Retinal pigment epithelial cell (primary cell): ENCODE measurements around the gene RAB11FIP4.

Experiments used
- DNase-seq: peaks from one replicate; pipeline ENCODE4 v3.0.0-alpha.2; 2010; ENCODE audit warnings: low read depth
- H3K4me3 ChIP-seq: 2 replicates; pipeline ENCODE4 v1.5.1; 2011; ENCODE audit warnings: mild to moderate bottlenecking, low read length, control low read depth, moderate library complexity
- TF ChIP-seq, protein P1 (sequence below): conservative IDR thresholded peaks from 2 replicates; pipeline ENCODE4 v1.5.1; 2011; ENCODE audit warnings: low read depth, low read length, control low read depth, inconsistent platforms

RAB11FIP4 gene

DNA sequence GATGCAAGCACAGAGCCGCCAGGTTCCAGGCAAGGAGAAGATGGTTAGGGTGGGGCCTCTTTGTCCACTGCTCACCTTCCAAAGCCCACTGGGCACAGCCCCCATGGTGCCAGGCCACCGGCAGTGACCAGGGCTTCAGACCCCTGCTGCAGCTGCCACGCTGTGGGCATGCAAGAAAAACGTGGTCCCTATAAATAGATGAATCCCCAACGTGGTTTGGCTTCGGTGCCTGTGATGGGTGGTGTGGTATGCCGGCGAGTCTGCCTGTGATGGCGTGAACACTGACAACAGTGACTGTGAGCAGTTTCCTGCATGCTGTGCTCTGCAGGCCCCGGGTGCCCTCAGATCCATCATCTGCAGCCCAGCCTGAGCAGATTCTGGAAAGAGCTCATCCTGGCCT lies 36.6 kb downstream of the RAB11FIP4 start:
- H3K4me3 ChIP-seq: no peak overlapping the region
- TF ChIP-seq, protein P1, sequence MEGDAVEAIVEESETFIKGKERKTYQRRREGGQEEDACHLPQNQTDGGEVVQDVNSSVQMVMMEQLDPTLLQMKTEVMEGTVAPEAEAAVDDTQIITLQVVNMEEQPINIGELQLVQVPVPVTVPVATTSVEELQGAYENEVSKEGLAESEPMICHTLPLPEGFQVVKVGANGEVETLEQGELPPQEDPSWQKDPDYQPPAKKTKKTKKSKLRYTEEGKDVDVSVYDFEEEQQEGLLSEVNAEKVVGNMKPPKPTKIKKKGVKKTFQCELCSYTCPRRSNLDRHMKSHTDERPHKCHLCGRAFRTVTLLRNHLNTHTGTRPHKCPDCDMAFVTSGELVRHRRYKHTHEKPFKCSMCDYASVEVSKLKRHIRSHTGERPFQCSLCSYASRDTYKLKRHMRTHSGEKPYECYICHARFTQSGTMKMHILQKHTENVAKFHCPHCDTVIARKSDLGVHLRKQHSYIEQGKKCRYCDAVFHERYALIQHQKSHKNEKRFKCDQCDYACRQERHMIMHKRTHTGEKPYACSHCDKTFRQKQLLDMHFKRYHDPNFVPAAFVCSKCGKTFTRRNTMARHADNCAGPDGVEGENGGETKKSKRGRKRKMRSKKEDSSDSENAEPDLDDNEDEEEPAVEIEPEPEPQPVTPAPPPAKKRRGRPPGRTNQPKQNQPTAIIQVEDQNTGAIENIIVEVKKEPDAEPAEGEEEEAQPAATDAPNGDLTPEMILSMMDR: no peak
- no peak for DNase-seq

GRCh38 chr17:31428512-31428911 lies 37.0 kb downstream of the RAB11FIP4 start:
- H3K4me3 ChIP-seq: no peak overlapping the region
- TF ChIP-seq, protein P1: no peak
- no peak for DNase-seq

DNA sequence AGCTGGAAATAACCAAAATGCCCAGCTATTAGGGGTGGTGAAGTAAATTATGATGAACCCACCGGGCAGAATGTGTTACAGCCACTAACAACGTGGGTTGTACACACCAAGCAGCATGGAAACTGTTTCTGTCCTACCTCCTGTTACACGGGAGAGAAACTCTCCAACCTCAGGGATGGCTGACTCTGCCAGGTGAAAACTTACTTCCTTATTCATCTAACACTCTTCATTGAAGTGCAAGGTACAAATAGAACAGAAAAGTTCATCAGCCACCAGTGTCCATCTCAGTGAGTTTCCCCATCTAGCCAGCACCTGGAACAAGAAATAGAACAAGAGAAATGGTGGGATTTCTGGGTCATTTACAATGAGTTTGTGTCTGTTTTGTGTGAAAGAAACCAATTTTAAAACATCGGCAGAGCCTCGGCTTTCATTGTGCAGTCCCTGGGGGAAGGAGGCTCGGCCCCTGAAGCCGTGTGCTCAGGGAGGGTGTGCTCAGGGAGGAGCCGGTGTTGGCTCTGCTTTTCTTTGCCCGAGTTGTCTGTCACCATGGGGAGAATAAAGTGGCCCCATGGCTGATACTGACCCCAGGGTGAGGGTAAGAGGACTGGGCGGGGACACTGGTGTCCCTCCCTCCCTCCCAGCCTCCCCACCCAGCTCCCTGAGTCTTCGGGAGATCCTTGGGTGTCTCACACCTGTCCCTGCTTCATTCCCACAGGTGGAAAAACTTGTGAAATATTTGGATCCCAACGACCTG lies 39.8 kb downstream of the RAB11FIP4 start:
- H3K4me3 ChIP-seq: no peak overlapping the region
- DNase-seq: no peak
- TF ChIP-seq, protein P1: no peak

GRCh38 chr17:31431852-31432658 lies 40.6 kb downstream of the RAB11FIP4 start:
- H3K4me3 ChIP-seq: no peak overlapping the region
- TF ChIP-seq, protein P1: no peak
- no peak for DNase-seq

DNA sequence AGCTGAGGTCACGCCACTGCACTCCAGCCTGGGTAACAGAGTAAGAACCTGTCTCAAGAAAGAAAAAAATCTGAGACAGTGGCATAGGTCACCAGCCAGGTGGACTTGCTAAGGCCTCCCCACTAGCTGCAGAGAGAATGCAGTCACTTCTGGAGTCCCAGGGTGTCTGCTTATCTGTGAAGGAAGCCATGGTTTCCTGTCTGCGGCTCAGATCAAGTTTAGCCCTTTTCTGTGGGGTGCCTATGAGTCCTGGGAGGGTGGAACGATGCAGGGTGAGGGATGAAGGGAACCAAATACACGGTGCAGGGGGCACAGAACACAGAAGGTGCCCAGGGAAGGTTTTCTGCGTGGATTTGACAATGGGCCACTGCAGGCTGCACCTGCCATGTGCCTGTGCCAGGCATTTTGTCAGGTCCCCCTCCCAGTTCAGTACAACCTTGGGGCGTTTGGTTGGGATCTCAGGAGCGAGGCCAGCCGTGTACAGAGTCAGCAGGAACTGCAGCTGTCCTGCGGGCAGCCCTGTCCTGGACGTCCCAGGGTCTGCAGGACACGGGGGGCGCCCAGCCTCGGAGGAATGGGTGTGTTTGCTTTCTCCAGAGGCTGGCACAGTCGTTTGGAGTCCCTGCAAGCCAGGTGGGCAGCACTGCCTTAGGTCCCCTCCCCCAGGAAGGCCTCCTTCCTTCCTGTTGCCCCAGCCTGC lies 41.8 kb downstream of the RAB11FIP4 start:
- H3K4me3 ChIP-seq: no peak overlapping the region
- TF ChIP-seq, protein P1: no peak
- DNase-seq: no peak

DNA sequence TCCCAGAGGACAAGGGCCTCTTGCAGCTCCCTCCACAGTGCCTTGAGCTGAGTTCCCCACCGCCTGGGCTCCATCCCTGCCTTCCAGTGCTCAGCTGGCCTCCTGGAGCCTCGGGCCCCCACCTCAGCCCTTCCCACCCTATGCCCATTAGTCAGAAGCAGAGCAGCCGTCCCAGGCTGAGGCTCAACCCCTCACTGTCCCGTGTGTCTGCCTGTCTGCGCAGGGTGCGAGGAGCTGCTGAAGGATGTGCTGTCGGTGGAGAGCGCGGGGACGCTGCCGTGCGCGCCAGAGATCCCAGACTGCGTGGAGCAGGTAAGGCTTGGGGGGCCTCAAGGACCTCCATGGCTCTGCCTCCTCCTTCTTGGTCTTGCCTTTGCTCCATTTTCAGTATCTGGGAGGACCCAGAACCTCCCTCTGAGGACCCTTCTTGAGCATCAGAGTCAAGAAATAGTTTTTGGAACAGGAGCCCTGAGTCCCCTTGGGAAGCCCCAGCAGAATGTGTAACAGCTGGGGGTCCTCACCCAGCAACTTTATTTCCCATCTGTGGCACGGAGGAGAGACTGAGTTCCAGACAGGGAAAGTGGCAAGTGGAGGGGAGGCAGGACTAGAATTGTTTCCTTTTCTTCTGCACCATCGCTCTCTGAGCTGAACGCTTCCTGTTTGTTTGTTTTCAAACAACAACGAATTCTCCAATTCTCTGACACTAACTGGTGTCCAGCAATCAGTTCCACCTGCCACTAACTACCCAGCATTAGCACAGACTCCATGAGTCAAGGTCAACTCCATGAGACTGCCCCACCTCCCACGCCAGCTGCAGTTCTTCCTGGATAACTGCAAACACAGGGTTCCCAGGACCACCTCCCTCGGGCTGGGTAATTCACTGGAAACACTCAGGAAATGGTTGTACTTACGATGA lies 42.6 kb downstream of the RAB11FIP4 start:
- no peak for DNase-seq
- TF ChIP-seq, protein P1: no peak
- H3K4me3 ChIP-seq: no peak overlapping the region
